Glomerular visceral epithelial cell (primary cell): ENCODE data around the gene TAOK3.
A peak's percentile ranks its signal among the peaks of the same experiment; 100 is the strongest.

Source experiments
- DNase-seq: peaks from one replicate; pipeline ENCODE4 v3.0.0-alpha.2; 2016; ENCODE audit errors: extremely low spot score

TAOK3 gene

DNA sequence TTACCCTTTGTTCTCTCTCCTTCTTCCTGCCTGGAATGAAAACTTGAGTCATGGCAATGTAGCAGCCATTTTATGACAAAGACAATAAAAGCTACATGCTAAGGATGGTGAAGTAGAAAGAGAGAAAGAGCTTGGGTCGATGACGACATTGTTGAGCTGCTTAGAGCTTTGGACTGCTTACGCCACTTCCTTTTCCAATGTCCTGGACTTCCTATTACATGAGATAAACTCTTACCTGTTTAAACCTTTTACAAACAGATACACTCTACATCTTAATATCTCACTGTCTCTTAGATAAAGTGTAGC lies 166.6 kb downstream of the TAOK3 start:
- no peak for DNase-seq

GRCh38 chr12:118193958-118194357 lies 178.7 kb downstream of the TAOK3 start:
- DNase-seq = no peak

GRCh38 chr12:118193477-118193876 lies 179.2 kb downstream of the TAOK3 start:
- no peak for DNase-seq

- peak; percentile 13 for DNase-seq
These were observed 182.4 kb downstream of the TAOK3 start for GRCh38 chr12:118190266-118190665.

DNA sequence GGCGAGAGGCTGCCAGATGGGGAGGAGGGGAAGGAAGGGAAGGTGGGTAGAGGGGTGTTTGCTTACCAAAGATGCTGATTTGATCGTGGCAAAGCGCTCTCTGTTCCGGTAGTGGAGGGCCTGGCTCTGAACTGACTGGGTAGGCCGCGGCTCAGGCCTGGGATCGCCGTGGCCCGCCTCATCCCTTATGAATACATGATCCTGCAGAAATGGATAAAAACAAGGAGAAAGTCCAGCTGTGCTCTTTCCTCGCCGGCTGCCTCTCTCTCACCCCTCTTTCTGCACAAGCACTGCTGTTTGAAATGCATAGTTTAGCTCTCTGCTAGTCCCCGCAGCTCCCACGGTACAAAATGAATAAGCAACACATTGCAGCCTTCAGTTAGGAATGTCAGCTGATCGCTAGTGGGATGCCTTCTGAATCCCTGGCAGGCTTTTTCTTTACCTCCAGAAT lies 182.9 kb downstream of the TAOK3 start:
- DNase-seq = peak; percentile 36

DNA sequence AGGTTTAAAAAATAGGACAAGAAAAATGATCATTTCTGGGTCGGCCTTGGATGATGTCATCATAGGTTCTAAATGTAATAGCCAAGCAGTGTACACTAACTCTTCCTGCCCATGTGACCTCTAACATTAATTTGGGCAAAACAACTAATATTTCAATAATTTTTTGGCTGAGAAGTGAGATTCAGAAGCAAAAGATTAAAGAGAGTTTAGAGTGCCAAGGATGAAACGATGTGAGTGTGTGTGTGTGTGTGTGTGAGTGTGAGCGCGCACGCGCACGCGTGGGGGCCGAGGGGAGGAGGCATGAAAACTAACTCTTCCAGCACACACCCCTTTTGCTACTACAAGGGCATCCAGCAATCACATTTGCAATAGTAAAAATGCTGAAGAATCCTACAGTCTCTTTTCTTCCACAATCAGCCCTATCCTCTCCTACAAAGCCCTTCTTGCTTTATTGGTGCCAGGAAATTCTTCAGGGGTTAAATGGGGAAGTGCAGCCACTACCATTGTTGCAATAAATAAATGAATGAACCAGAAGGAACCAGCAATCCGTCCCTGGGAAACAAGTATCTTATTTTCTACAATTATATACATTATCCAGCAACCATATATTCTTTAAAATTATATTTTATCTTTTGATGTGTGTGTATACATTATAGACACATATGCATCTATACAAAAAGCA lies 183.9 kb downstream of the TAOK3 start:
- peak; percentile 12 for DNase-seq

DNA sequence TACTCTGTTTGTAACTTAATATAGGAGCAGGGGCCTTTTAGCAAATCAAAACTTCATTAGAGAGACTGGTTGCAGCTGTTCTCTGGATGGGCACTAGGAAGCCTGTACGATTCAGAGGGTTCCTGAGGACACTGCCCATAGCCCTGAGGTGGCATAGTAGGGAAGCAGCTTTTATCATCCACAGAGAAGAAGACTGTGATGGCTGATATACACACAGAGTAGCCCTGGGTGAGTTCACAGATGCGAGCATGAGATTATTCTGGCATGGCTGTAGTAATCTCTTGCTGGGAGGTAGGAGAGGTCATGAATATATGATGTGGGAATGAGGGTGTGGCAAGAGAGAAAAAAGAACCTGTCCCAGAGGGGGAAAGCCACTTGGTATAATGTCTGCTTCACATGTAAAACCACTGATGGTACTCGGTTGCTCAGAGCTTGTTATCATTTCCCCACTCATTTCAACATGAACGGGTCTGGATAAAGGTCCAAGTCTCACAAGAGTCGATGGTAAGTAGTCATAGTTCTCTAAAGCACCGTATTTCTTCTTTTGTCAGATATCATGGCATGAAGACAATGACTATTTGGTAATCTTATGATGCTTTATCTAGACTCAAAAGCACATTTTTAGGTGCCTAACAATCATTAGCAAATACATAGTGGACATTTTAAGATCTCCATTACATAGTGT lies 184.8 kb downstream of the TAOK3 start:
- no peak for DNase-seq

GRCh38 chr12:118185602-118186397 lies 186.9 kb downstream of the TAOK3 start:
- no peak for DNase-seq

DNA sequence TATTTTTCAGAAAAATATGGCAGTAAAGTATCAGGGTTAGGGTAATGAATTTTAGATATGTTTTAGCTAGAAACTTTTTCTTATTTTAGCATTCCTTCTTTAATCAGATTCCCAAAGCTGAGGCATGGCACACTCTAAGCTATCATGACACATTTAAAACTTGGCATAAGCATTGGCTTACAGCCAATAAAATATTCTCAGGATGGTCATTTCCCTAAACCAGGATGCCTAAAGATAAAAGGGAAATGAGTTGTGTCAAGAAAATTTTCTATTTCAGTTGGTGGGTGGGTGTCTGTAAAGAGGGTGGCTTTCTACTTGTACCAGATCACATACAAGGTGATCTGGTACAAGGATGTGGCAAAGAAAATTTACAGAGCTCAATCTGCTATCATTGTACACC lies 189.0 kb downstream of the TAOK3 start:
- DNase-seq = no peak

DNA sequence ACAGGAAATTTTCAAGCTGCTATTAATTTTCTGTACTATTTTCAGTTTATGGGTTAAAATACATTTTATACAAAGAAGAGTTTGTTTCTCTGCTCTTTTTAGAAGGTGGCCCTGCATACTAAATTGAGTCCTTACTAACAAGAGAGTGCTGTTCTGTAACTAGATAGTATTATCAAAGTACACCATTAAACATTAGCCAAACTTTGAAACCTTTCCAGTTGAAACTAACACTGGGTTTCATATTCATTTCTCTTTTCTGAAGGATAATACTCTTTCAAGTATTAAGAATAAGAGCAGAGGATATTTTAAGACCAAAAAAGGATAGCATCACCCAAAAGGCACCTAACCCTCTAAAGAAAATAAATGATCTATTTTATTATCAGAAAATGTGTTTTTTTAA lies 189.6 kb downstream of the TAOK3 start:
- DNase-seq = no peak

GRCh38 chr12:118175823-118176447 lies 196.8 kb downstream of the TAOK3 start:
- no peak for DNase-seq

DNA sequence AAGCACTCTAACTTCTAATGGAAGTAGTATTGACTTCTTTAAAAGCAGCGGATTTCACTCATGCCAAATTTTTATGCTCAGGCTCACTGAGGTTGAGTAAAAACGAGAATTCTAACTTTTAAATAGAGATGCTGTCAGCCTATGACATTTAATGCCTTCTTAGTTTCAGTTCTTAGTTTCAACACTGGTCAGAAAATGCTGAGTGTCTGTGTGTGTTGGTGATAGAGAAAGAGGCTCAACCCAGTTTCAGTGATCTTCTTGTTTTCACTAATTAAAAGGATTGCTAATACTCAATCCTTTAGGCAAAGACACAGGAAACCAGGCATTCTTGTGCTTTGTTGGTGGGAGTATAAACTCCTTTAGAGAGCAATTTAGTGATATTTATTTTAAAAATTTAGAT lies 205.8 kb downstream of the TAOK3 start:
- no peak for DNase-seq

GRCh38 chr12:118164798-118165486 lies 207.8 kb downstream of the TAOK3 start:
- DNase-seq = peak; percentile 23

- DNase-seq = no peak
These were observed 212.2 kb downstream of the TAOK3 start for GRCh38 chr12:118160536-118160935.

DNA sequence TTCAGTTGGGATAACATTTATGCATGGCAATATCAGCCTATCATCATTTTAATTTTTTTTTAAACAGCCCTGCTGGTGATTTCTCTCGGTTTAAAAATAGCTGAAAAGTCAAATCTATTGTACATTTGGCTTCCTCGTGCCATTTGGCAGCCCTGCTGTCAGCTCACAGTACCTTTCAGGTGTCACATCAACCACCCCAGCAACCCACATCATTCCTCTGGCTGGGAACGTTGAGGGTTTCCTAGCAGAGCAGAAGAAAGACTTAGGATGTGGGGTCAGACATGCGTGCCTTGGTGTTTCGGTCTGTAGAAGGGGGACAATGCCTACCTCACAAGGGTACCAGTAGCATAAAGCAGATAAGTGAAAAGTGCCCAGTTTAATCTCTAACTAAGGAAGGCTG lies 221.0 kb downstream of the TAOK3 start:
- no peak for DNase-seq

DNA sequence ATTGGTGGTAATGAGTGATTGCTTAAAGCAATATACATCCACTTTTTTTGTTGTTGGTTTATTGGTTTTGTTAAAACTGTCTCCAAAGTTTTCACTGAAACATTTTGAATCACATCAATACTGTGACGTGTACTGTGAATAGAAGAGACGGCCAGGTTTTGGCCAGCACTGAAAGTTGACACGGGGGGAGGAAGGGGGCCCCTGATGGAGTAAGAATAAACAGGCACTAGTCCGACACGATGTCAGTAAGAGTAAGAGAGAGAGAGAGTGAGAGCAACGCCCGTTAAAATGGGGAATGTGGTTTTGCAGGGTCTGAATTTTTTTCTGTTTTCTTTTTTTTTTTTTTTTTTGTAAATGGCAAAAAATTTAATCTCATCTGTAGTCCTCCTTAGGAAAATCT lies 222.1 kb downstream of the TAOK3 start:
- no peak for DNase-seq

DNA sequence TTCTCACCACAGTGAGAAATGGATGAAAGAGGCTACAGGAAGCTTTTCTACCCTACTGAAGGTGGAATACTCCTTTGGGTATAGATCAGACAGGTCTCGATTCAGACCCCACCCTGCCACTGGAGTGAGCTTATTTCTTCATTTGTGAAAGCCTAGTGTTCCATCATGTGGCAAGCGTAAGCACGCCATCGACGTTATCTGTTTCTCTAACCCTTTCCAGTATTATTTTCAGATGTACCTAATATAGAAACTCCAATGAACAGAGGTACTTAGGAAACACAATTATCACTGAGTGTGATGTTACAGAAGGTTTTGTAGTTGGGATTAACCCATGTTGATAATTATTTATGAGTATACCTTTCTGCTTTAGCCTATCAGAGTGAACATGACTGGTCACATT lies 224.4 kb downstream of the TAOK3 start:
- DNase-seq = no peak

- DNase-seq = no peak
These were observed 226.9 kb downstream of the TAOK3 start for GRCh38 chr12:118145798-118146156.

DNA sequence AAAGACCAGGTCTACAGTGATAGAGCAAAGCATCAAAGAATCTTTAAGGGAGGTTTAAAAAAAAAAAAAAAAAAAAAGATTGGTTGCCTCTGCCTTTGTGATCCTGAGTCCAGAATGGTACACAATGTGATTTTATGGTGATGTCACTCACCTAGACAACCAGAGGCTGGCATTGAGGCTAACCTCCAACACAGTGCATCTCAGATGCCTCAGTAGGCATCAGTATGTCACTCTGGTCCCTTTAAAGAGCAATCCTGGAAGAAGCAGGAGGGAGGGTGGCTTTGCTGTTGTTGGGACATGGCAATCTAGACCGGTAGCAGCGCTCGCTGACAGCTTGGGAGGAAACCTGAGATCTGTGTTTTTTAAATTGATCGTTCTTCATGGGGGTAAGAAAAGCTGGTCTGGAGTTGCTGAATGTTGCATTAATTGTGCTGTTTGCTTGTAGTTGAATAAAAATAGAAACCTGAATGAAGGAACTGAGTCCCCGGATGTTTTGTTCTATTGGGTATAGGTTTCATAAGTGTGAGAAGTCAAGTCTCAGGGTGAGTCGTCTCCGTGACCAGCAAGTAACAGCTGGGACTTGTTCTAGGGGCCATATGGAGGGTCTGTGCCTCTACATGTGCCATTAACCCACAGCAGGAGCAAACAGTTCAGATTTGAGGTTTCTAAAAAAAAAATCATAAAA lies 227.5 kb downstream of the TAOK3 start:
- no peak for DNase-seq

- no peak for DNase-seq
These were observed 228.2 kb downstream of the TAOK3 start for GRCh38 chr12:118144499-118144898.

GRCh38 chr12:118140825-118141224 lies 231.9 kb downstream of the TAOK3 start:
- DNase-seq = no peak
